ENCODE measurements around the gene TCP11L2. TPM values are rescaled to one million over a fixed set of nuclear protein-coding genes. Genes with fewer than 3 reads are reported as not detected.

TCP11L2 gene
- polyA plus RNA-seq, 1 donor: 12.7 TPM

GRCh38 chr12:106389151-106389550 is 86.6 kb downstream of the TCP11L2 start:
- no peaks in the 10 kb centered on the region for H3K9me3 ChIP-seq (ENCODE audit: control insufficient read depth, low read depth, low read length)
- no peaks in the 10 kb centered on the region for H3K4me1 ChIP-seq (ENCODE audit: control insufficient read depth, insufficient read depth, low read length)
- DNase-seq: no peak
- H3K36me3 ChIP-seq (ENCODE audit: control insufficient read depth, insufficient read depth, low read length): peaks cover 10% of the 10 kb centered on the region
- 100% methylated on average over 1 of the region's 4 CpGs for WGBS (ENCODE audit: insufficient coverage, low lambda C conversion rate)
- H3K27ac ChIP-seq (ENCODE audit: low read length): no peak overlapping the region
- no peak overlapping the region for H3K4me3 ChIP-seq (ENCODE audit: low read length)
- no peaks in the 10 kb centered on the region for H3K27me3 ChIP-seq (ENCODE audit: control insufficient read depth, insufficient read depth, low read length)

- peaks cover 20% of the 10 kb centered on the region for H3K36me3 ChIP-seq (ENCODE audit: control insufficient read depth, insufficient read depth, low read length)
- WGBS (ENCODE audit: insufficient coverage, low lambda C conversion rate): no CpG with 5 or more reads among the region's 1 CpG
- peaks cover 1% of the 10 kb centered on the region for H3K9me3 ChIP-seq (ENCODE audit: control insufficient read depth, low read depth, low read length)
- no peak for DNase-seq
- no peaks in the 10 kb centered on the region for H3K4me1 ChIP-seq (ENCODE audit: control insufficient read depth, insufficient read depth, low read length)
- H3K27me3 ChIP-seq (ENCODE audit: control insufficient read depth, insufficient read depth, low read length): no peaks in the 10 kb centered on the region
- H3K27ac ChIP-seq (ENCODE audit: low read length): no peak overlapping the region
- H3K4me3 ChIP-seq (ENCODE audit: low read length): no peak overlapping the region
Measured at GRCh38 chr12:106392759-106393158, 90.2 kb downstream of the TCP11L2 start.

Other genes starting within 250 kb of the TCP11L2 start
- 3.1 TPM for gene NUAK1, start 163.8 kb upstream of the TCP11L2 start, polyA plus RNA-seq
- gene CKAP4, start 54.7 kb upstream of the TCP11L2 start, polyA plus RNA-seq: 31.0 TPM
- gene POLR3B, start 55.0 kb downstream of the TCP11L2 start, polyA plus RNA-seq: 6.5 TPM

Data from large intestine (tissue), 3 donors.